NCI-H2081 (cell line): Measurements from ENCODE around the gene IL11RA.
A peak's percentile ranks its signal among the peaks of the same experiment; 100 is the strongest.

Experiments used
- DNase-seq, 2 experiments: peaks; one replicate each; lab custom pipeline; 2025; lab: John Stamatoyannopoulos, UW

IL11RA gene

GRCh38 chr9:34654323-34655051 lies 2.5 kb downstream of the IL11RA start:
- DNase-seq: peak; percentile 60 to 73

GRCh38 chr9:34655394-34655793 lies 3.4 kb downstream of the IL11RA start:
- no peak for DNase-seq

GRCh38 chr9:34656992-34657391 lies 5.0 kb downstream of the IL11RA start:
- DNase-seq: no peak

- no peak for DNase-seq
Observed at GRCh38 chr9:34658461-34658860, 6.5 kb downstream of the IL11RA start.

- DNase-seq: peak in 1 of 2 experiments; percentile 15
Observed at GRCh38 chr9:34659592-34660253, 7.7 kb downstream of the IL11RA start.

GRCh38 chr9:34662526-34663302 lies 10.7 kb downstream of the IL11RA start, which contains the start of gene CCL27:
Gene CCL27, minus strand, starts transcription at chr9:34662657. Its CDS starts 24 bp downstream, at chr9:34662633.
- no peak for DNase-seq

- no peak for DNase-seq
Observed at GRCh38 chr9:34663303-34663605, 11.3 kb downstream of the IL11RA start.

GRCh38 chr9:34664281-34665066 lies 12.5 kb downstream of the IL11RA start:
- DNase-seq: peak; percentile 42 to 51

GRCh38 chr9:34665067-34665380 lies 13.0 kb downstream of the IL11RA start:
- no peak for DNase-seq

GRCh38 chr9:34665381-34666250 lies 13.6 kb downstream of the IL11RA start:
- DNase-seq: peak; percentile 96

- no peak for DNase-seq
Observed at GRCh38 chr9:34669809-34670562, 18.0 kb downstream of the IL11RA start.

GRCh38 chr9:34671307-34671706 lies 19.3 kb downstream of the IL11RA start:
- no peak for DNase-seq

- DNase-seq: no peak
Observed at GRCh38 chr9:34674440-34674839, 22.5 kb downstream of the IL11RA start.

GRCh38 chr9:34675048-34675714 lies 23.2 kb downstream of the IL11RA start:
- peak; percentile 72 to 82 for DNase-seq

- DNase-seq: no peak
Observed at GRCh38 chr9:34675869-34676268, 23.9 kb downstream of the IL11RA start.

- DNase-seq: no peak
Observed at GRCh38 chr9:34684145-34684544, 32.2 kb downstream of the IL11RA start.

GRCh38 chr9:34684816-34685215 lies 32.8 kb downstream of the IL11RA start:
- DNase-seq: no peak

- no peak for DNase-seq
Observed at GRCh38 chr9:34685591-34685990, 33.6 kb downstream of the IL11RA start.

GRCh38 chr9:34686231-34686630 lies 34.2 kb downstream of the IL11RA start:
- DNase-seq: no peak

GRCh38 chr9:34686732-34687131 lies 34.7 kb downstream of the IL11RA start:
- no peak for DNase-seq
